HG03342 (cell line): Measurements from ENCODE around the gene RNF19B.
"Not testable (repeated sequence)": the region's sequence is repeated elsewhere in the genome, so short reads cannot be mapped to it uniquely, and the experiment has no call there.

Experiments
- ATAC-seq: cut with Tn5 transposase; IDR thresholded peaks from one replicate; pipeline ENCODE4 v1.9.1; 2021; ENCODE audit warnings: mild to moderate bottlenecking, moderate library complexity; ENCODE audit not compliant: unreplicated experiment

The RNF19B gene

GRCh38 chr1:32992489-32993323 is 28.1 kb upstream of the RNF19B start:
- ATAC-seq, result peak; percentile 73

- peak; percentile 31 for ATAC-seq
Measured at GRCh38 chr1:32991819-32992488, 27.3 kb upstream of the RNF19B start.

- no peak for ATAC-seq
Measured at GRCh38 chr1:32991386-32991785, 26.8 kb upstream of the RNF19B start.

GRCh38 chr1:32990887-32991286 is 26.3 kb upstream of the RNF19B start:
- no peak for ATAC-seq

GRCh38 chr1:32989160-32990050 is 24.8 kb upstream of the RNF19B start:
- ATAC-seq, result no peak

GRCh38 chr1:32988665-32989064 is 24.1 kb upstream of the RNF19B start:
- ATAC-seq, result no peak

- ATAC-seq, result no peak
Measured at GRCh38 chr1:32985226-32985625, 20.6 kb upstream of the RNF19B start.

- no peak for ATAC-seq
Measured at GRCh38 chr1:32984455-32985171, 20.0 kb upstream of the RNF19B start.

GRCh38 chr1:32984090-32984454 is 19.5 kb upstream of the RNF19B start:
- ATAC-seq, result no peak

GRCh38 chr1:32983020-32983419 is 18.4 kb upstream of the RNF19B start:
- ATAC-seq, result no peak

GRCh38 chr1:32981003-32981901 is 16.6 kb upstream of the RNF19B start:
- ATAC-seq, result peak; percentile 93

GRCh38 chr1:32980080-32980479 is 15.5 kb upstream of the RNF19B start:
- no peak for ATAC-seq

- no peak for ATAC-seq
Measured at GRCh38 chr1:32978854-32979253, 14.2 kb upstream of the RNF19B start.

- no peak for ATAC-seq
Measured at GRCh38 chr1:32977546-32978087, 13.0 kb upstream of the RNF19B start.

GRCh38 chr1:32975055-32975454 is 10.4 kb upstream of the RNF19B start:
- ATAC-seq, result not testable (repeated sequence)

- ATAC-seq, result not testable (repeated sequence)
Measured at GRCh38 chr1:32973458-32973857, 8.8 kb upstream of the RNF19B start.

- no peak for ATAC-seq
Measured at GRCh38 chr1:32972814-32973428, 8.3 kb upstream of the RNF19B start.

GRCh38 chr1:32971576-32971975 is 7.0 kb upstream of the RNF19B start:
- no peak for ATAC-seq

GRCh38 chr1:32971156-32971555 is 6.5 kb upstream of the RNF19B start:
- ATAC-seq, result no peak
